WERI-Rb-1 (cell line): ENCODE measurements around the gene GPATCH8.

Experiments used
- DNase-seq: peaks from one replicate; pipeline ENCODE4 v3.0.0-alpha.2; 2020
- H3K27ac ChIP-seq: fragments of 250-450 bp; sonication (Bioruptor Pico); 2 replicates; pipeline ENCODE4 v1.5.1; 2020; ENCODE audit warnings: mild to moderate bottlenecking, moderate library complexity
- H3K27me3 ChIP-seq: fragments of 250-450 bp; sonication (Bioruptor Pico); 2 replicates; pipeline ENCODE4 v1.5.1; 2021; ENCODE audit warnings: mild to moderate bottlenecking, low read depth, moderate library complexity; ENCODE audit not compliant: insufficient read depth, severe bottlenecking
- H3K36me3 ChIP-seq: fragments of 250-450 bp; sonication (Bioruptor Pico); 2 replicates; pipeline ENCODE4 v1.5.1; 2020; ENCODE audit warnings: mild to moderate bottlenecking, moderate library complexity
- H3K4me3 ChIP-seq: 2 replicates; pipeline ENCODE4 v1.5.1; 2011; ENCODE audit warnings: low read depth, mild to moderate bottlenecking, control low read depth, low read length
- H3K9me3 ChIP-seq: fragments of 250-450 bp; sonication (Bioruptor Pico); 2 replicates; pipeline ENCODE4 v1.5.1; 2021; ENCODE audit warnings: mild to moderate bottlenecking, moderate library complexity; ENCODE audit not compliant: severe bottlenecking
- TF ChIP-seq, protein P1 (sequence below): IDR thresholded peaks from 2 replicates; pipeline ENCODE4 v1.5.1; 2011; ENCODE audit warnings: low read depth, mild to moderate bottlenecking, control low read depth, inconsistent platforms, low read length

The GPATCH8 gene

DNA sequence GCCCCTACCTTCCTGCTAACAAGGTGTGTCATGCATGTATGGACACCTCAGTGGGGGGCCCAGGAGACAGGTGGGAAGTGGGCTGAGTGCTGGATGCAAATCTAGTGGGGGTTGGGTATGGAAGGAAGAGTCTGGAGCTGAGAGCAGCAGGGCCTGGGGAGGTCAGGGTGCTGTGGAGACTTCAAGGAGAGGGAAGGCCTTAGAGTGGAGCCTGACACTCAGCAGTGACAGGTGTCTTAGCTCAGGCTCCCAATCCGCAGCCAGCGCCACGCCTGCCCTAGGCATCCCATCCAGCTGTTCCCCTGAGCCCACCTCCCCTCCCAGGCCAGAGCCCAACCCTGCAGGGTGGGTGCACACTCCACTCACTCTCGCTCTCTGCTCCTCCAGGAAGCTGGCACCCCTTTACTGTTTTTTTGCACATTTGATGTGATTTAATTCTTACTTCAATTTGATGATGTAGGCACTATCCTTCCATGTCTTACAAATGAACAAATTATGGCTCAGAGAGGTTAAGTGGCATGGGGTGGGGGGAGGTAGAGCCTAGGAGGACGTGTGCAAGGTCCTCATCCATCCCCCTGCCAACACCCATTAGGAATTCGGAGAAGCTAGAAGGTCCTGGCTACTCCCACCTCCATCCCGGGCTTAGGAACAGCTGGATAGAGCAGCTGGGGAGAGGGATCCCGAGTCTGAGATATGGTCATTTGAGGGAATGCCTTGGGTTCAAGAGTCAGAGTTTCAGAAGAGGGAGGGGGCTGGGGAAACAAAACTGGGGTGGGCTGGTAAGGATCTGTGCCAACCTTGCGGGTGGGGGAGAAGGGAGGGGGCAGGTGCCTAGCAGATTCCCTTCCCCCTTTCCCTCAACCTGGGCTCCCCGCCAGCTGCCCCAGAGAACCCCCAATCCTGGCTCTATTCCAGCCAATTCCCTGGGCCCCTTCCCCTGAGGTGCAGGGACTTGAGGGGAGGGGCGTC lies 141.6 kb downstream of the GPATCH8 start:
- Histone ChIP-seq H3K4me3 (no peak overlapping the region), H3K27ac (peak overlapping the region; percentile 65), H3K27me3 (no peaks in the 10 kb centered on the region), H3K36me3 (peaks cover 16% of the 10 kb centered on the region), H3K9me3 (no peaks in the 10 kb centered on the region)
- peak; percentile 50 for DNase-seq
- TF ChIP-seq, protein P1, sequence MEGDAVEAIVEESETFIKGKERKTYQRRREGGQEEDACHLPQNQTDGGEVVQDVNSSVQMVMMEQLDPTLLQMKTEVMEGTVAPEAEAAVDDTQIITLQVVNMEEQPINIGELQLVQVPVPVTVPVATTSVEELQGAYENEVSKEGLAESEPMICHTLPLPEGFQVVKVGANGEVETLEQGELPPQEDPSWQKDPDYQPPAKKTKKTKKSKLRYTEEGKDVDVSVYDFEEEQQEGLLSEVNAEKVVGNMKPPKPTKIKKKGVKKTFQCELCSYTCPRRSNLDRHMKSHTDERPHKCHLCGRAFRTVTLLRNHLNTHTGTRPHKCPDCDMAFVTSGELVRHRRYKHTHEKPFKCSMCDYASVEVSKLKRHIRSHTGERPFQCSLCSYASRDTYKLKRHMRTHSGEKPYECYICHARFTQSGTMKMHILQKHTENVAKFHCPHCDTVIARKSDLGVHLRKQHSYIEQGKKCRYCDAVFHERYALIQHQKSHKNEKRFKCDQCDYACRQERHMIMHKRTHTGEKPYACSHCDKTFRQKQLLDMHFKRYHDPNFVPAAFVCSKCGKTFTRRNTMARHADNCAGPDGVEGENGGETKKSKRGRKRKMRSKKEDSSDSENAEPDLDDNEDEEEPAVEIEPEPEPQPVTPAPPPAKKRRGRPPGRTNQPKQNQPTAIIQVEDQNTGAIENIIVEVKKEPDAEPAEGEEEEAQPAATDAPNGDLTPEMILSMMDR: no peak

DNA sequence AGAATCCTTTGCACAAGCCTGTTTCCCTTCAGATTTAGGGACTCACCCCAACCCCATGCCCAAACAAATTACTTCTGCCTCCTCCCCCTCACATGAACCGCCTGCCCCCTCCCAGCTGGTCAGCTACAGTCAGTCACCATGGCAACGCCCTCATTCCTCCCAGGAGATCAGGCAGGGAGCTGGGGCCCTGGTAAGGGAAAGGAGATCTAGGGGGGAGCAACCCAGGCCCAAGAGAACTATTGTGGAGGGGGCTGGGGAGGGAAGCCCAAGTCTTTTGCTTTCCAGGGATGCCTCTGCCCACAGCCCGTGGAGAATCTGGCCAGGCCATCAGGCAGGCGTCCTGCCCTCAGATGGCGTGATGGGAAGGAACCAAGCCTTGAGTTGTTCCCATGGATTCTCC lies 142.4 kb downstream of the GPATCH8 start:
- no peaks in the 10 kb centered on the region for H3K9me3 ChIP-seq
- peak overlapping the region; percentile 65 for H3K27ac ChIP-seq
- TF ChIP-seq, protein P1: no peak
- H3K27me3 ChIP-seq: no peaks in the 10 kb centered on the region
- no peak overlapping the region for H3K4me3 ChIP-seq
- peak; percentile 88 for DNase-seq
- H3K36me3 ChIP-seq: peaks cover 23% of the 10 kb centered on the region

DNA sequence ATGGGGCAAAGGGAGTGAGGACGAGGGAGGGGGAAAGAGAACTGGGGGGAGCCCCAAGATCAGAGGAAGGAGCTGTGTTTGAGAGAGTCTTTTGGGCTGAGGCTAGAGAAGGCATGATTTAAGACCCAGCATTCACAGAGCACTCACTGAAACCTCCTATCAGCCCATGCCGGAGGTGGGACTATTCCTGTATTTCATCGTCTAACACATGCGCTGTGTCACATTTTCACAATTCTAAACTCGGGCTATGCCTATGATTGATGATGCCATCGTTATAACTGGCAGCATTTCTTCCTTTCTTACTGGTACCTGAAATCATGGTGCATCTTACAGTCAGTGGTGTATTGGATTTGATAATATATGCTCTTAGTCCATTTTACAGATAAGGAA lies 143.1 kb downstream of the GPATCH8 start:
- Histone ChIP-seq H3K4me3 (no peak overlapping the region), H3K36me3 (peaks cover 30% of the 10 kb centered on the region), H3K27ac (no peak overlapping the region), H3K9me3 (no peaks in the 10 kb centered on the region), H3K27me3 (no peaks in the 10 kb centered on the region)
- DNase-seq: no peak
- TF ChIP-seq, protein P1: no peak

DNA sequence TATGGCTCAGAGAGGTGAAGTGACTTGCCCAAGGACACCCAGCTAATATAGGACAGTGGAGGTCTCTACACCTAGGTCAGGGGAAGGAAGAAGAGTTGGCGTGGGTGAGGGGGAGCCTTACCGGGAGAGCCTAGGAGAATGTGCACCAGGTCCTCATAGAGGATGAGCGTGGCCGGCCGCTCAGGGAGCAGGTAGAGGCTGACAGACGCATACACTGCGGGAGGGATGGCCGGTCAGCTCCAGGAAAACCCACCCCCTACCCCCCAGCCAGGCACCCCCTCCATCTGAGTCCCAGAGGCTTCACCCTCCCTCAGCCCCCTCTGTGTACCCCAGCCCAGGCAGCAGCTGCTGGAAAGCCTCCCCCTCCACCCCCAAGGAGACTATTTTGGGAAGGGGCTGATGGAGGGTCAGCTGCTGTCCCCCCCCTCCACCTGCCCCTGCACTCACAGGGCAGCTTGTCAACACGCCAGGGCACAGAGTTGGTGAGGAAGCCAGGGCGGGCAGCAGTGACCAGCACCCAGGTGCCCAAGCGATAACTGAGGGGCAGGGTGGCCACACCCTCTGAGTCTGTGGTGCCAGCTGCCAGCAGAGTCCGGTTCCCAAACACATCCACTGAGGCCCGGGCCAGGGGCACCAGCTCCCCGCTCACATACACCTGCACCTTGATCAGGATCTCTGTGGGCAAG lies 143.6 kb downstream of the GPATCH8 start:
- no peaks in the 10 kb centered on the region for H3K27me3 ChIP-seq
- no peak overlapping the region for H3K4me3 ChIP-seq
- H3K27ac ChIP-seq: no peak overlapping the region
- H3K36me3 ChIP-seq: peaks cover 33% of the 10 kb centered on the region
- TF ChIP-seq, protein P1: no peak
- no peaks in the 10 kb centered on the region for H3K9me3 ChIP-seq
- DNase-seq: peak; percentile 8

DNA sequence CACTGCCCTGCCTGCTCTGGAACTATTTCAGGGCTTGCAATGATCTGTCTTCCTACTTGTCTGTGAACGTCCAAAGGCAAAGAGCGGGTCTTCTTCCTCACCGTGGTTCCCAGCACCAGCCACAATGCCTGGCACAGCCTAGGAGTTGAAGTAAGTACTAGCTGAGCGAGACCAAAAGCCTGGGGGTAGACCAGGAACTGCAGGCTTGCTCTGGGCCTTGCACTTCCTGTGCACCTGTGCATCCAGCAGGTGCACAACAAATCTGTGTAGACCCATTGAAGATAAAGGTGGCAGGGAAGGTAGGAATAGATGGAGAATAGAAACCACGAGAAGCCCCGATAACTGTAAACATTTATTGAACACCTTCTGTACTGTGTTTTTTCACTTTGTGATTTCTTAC lies 144.2 kb downstream of the GPATCH8 start:
- peaks cover 33% of the 10 kb centered on the region for H3K36me3 ChIP-seq
- H3K27me3 ChIP-seq: no peaks in the 10 kb centered on the region
- TF ChIP-seq, protein P1: no peak
- H3K9me3 ChIP-seq: no peaks in the 10 kb centered on the region
- H3K4me3 ChIP-seq: no peak overlapping the region
- no peak for DNase-seq
- H3K27ac ChIP-seq: no peak overlapping the region
